ENCODE results near the gene C2orf72.

DNA sequence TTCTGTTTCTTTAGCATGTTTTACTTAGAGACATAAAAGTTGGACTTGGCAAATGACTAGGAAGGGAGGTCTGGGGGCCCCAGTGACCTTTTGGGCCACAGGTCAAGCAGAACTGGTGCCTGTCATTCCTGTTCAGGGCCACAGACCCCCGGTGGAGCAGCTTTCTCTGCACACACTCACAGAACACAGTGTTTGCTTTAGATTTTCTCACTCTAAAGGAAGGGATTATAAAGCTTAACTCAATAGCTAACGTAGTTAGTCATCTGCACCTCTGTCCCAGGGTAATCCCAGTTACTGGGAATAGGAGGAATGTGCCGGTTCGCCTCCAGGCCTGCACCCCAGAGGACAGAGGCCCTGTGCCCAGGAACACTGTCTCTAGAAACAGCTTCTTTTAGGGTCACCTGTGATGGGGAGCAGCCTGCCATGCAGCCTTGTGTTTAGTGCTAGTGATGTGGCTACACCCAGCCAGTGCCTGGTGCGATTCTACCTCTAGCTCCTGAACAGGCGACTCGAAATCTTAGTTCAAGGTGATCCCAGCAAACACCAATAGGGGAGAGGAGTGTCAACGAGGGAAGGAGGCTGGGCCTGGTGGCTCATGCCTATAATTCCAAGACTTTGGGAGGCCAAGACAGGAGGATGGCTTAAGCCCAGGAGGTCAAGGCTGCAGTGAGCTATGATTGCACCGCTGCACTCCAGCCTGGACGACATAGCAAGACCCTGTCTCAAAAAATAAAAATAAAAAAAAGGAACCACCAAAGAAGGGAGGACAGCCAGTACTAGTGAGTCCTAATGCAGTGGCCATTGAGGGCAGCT, 29.8 kb upstream of the C2orf72 start:
- TF ChIP-seq, protein P1, sequence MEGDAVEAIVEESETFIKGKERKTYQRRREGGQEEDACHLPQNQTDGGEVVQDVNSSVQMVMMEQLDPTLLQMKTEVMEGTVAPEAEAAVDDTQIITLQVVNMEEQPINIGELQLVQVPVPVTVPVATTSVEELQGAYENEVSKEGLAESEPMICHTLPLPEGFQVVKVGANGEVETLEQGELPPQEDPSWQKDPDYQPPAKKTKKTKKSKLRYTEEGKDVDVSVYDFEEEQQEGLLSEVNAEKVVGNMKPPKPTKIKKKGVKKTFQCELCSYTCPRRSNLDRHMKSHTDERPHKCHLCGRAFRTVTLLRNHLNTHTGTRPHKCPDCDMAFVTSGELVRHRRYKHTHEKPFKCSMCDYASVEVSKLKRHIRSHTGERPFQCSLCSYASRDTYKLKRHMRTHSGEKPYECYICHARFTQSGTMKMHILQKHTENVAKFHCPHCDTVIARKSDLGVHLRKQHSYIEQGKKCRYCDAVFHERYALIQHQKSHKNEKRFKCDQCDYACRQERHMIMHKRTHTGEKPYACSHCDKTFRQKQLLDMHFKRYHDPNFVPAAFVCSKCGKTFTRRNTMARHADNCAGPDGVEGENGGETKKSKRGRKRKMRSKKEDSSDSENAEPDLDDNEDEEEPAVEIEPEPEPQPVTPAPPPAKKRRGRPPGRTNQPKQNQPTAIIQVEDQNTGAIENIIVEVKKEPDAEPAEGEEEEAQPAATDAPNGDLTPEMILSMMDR (IDR thresholded peaks at IDR 0.05): no peak
- TF ChIP-seq POLR2A (IDR thresholded peaks at IDR 0.05): no peak
